H9 (cell line): ENCODE data around the gene NDUFV2. TPM values are rescaled to one million over a fixed set of nuclear protein-coding genes. Genes with fewer than 3 reads are reported as not detected.
"Not testable (repeated sequence)": the region's sequence is repeated elsewhere in the genome, so short reads cannot be mapped to it uniquely, and the experiment has no call there.

Source experiments
- DNase-seq: peaks from one replicate; pipeline ENCODE4 v3.0.0-alpha.2; 2017
- H2AFZ ChIP-seq: one replicate; pipeline ENCODE4 v1.6.1; 2013; ENCODE audit warnings: mild to moderate bottlenecking, low read length, control low read depth, moderate library complexity
- H2AK5ac ChIP-seq: 2 replicates; pipeline ENCODE4 v1.6.1; 2013; ENCODE audit warnings: low read length, control low read depth, mixed read lengths; ENCODE audit not compliant: insufficient read length
- H2BK120ac ChIP-seq: one replicate; pipeline ENCODE4 v1.6.1; 2013; ENCODE audit warnings: low read depth, mild to moderate bottlenecking, low read length, control low read depth, inconsistent platforms; ENCODE audit not compliant: poor library complexity, severe bottlenecking
- H2BK12ac ChIP-seq: 2 replicates; pipeline ENCODE4 v1.6.1; 2013; ENCODE audit warnings: low read length, control low read depth, mixed read lengths, low read depth; ENCODE audit not compliant: insufficient read length
- H2BK15ac ChIP-seq: 2 replicates; pipeline ENCODE4 v1.6.1; 2013; ENCODE audit warnings: low read depth, low read length, control low read depth
- H2BK20ac ChIP-seq: one replicate; pipeline ENCODE4 v1.6.1; 2013; ENCODE audit warnings: low read depth, mild to moderate bottlenecking, low read length, control low read depth, inconsistent platforms; ENCODE audit not compliant: poor library complexity, severe bottlenecking
- H2BK5ac ChIP-seq: 2 replicates; pipeline ENCODE4 v1.6.1; 2013; ENCODE audit warnings: low read length, control low read depth, mixed read lengths; ENCODE audit not compliant: insufficient read length
- H3K14ac ChIP-seq: 2 replicates; pipeline ENCODE4 v1.6.1; 2013; ENCODE audit warnings: low read length, control low read depth; ENCODE audit not compliant: insufficient read depth
- H3K18ac ChIP-seq: 2 replicates; pipeline ENCODE4 v1.6.1; 2013; ENCODE audit warnings: low read depth, mild to moderate bottlenecking, mixed read lengths, low read length, control low read depth; ENCODE audit not compliant: insufficient read length
- H3K23ac ChIP-seq: 2 replicates; pipeline ENCODE4 v1.6.1; 2013; ENCODE audit warnings: low read length, control low read depth, mixed read lengths, low read depth; ENCODE audit not compliant: insufficient read length
- H3K23me2 ChIP-seq: 2 replicates; pipeline ENCODE4 v1.6.1; 2013; ENCODE audit warnings: low read depth, mild to moderate bottlenecking, mixed read lengths, low read length, control low read depth; ENCODE audit not compliant: insufficient read length, poor library complexity, severe bottlenecking
- H3K27ac ChIP-seq: 2 replicates; pipeline ENCODE4 v1.5.1; 2013; ENCODE audit warnings: low read length, control low read depth, mixed read lengths, low read depth; ENCODE audit not compliant: insufficient read length
- H3K27me3 ChIP-seq: 2 replicates; pipeline ENCODE4 v1.6.1; 2013; ENCODE audit warnings: low read length, control low read depth, inconsistent platforms; ENCODE audit not compliant: insufficient read depth
- H3K4ac ChIP-seq: 2 replicates; pipeline ENCODE4 v1.6.1; 2013; ENCODE audit warnings: low read depth, mild to moderate bottlenecking, control low read depth, inconsistent platforms, low read length, moderate library complexity
- H3K4me1 ChIP-seq: 2 replicates; pipeline ENCODE4 v1.6.1; 2013; ENCODE audit warnings: low read length, control low read depth, inconsistent platforms; ENCODE audit not compliant: insufficient read depth
- H3K4me2 ChIP-seq: 2 replicates; pipeline ENCODE4 v1.6.1; 2013; ENCODE audit warnings: low read length, control low read depth, mixed read lengths; ENCODE audit not compliant: insufficient read length, insufficient read depth
- H3K56ac ChIP-seq: 2 replicates; pipeline ENCODE4 v1.6.1; 2013; ENCODE audit warnings: low read depth, mild to moderate bottlenecking, mixed read lengths, low read length, control low read depth; ENCODE audit not compliant: insufficient read length
- H3K79me1 ChIP-seq: 2 replicates; pipeline ENCODE4 v1.6.1; 2013; ENCODE audit warnings: low read depth, mild to moderate bottlenecking, moderate library complexity, low read length, control low read depth, inconsistent platforms; ENCODE audit not compliant: insufficient read depth, poor library complexity, severe bottlenecking
- H3K79me2 ChIP-seq: 2 replicates; pipeline ENCODE4 v1.6.1; 2013; ENCODE audit warnings: low read length, control low read depth, inconsistent platforms; ENCODE audit not compliant: insufficient read depth
- H3K9ac ChIP-seq: 2 replicates; pipeline ENCODE4 v1.6.1; 2013; ENCODE audit warnings: low read length, control low read depth, mixed read lengths; ENCODE audit not compliant: insufficient read length; ENCODE audit errors: extremely low read depth
- H3K9me3 ChIP-seq: one replicate; pipeline ENCODE4 v1.6.1; 2013; ENCODE audit warnings: low read depth, low read length, inconsistent platforms; ENCODE audit not compliant: control insufficient read depth
- H3T11ph ChIP-seq: one replicate; pipeline ENCODE4 v1.6.1; 2013; ENCODE audit warnings: mild to moderate bottlenecking, low read length, control low read depth, inconsistent platforms
- H4K20me1 ChIP-seq: one replicate; pipeline ENCODE4 v1.6.1; 2013; ENCODE audit not compliant: control insufficient read depth, insufficient read length, insufficient read depth
- H4K5ac ChIP-seq: 2 replicates; pipeline ENCODE4 v1.6.1; 2013; ENCODE audit warnings: low read depth, mild to moderate bottlenecking, mixed read lengths, low read length, control low read depth; ENCODE audit not compliant: insufficient read length
- H4K8ac ChIP-seq: replicated peaks from 2 replicates; pipeline ENCODE4 v1.6.1; 2013; ENCODE audit warnings: low read length, control low read depth, mixed read lengths, low read depth; ENCODE audit not compliant: insufficient read length
- H4K91ac ChIP-seq: 2 replicates; pipeline ENCODE4 v1.6.1; 2013; ENCODE audit warnings: low read depth, mild to moderate bottlenecking, moderate library complexity, mixed read lengths, low read length, control low read depth; ENCODE audit not compliant: insufficient read length
- H3K27ac Mint-ChIP-seq, 3 experiments: 2 replicates in 2 of 3; 3 replicates in 1 of 3; pipeline ENCODE4 v1.8.0; 2020 to 2021; ENCODE audit warnings: mixed read lengths in 3 of 3, mild to moderate bottlenecking in 1 of 3, moderate library complexity in 1 of 3
- H3K27me3 Mint-ChIP-seq: 2 replicates; pipeline ENCODE4 v1.8.0; 2021; ENCODE audit warnings: low read depth, mild to moderate bottlenecking, moderate library complexity, mixed read lengths
- H3K36me3 Mint-ChIP-seq, 3 experiments: 2 replicates in 2 of 3; 3 replicates in 1 of 3; pipeline ENCODE4 v1.8.0; 2020 to 2021; ENCODE audit warnings: low read depth in 3 of 3, mixed read lengths in 3 of 3; ENCODE audit not compliant: insufficient read depth in 1 of 3
- H3K4me1 Mint-ChIP-seq, 2 experiments: 2 replicates each; pipeline ENCODE4 v1.8.0; 2020; ENCODE audit warnings: mixed read lengths in 2 of 2
- H3K4me3 Mint-ChIP-seq, 2 experiments: 2 replicates in 1 of 2; 3 replicates in 1 of 2; pipeline ENCODE4 v1.8.0; 2020 to 2021; ENCODE audit warnings: mild to moderate bottlenecking in 2 of 2, mixed read lengths in 2 of 2, moderate library complexity in 1 of 2
- H3K9me3 Mint-ChIP-seq, 2 experiments: 2 replicates in 1 of 2; 3 replicates in 1 of 2; pipeline ENCODE4 v1.8.0; 2020; ENCODE audit warnings: mild to moderate bottlenecking in 2 of 2, mixed read lengths in 2 of 2, moderate library complexity in 1 of 2
- WGBS: extraction: QIAGEN DNeasy Blood & Tissue Kit; methylation state at CpG from one replicate; pipeline ENCODE4 v1.1.7; 2013; ENCODE audit warnings: missing lambda C conversion rate, low lambda C conversion rate, mixed read lengths; ENCODE audit not compliant: insufficient read length; ENCODE audit errors: extremely low coverage; 5-methylcytosine and 5-hydroxymethylcytosine counted together
- total RNA-seq: library from RNA; stranded (reverse); gene quantifications from 2 replicates; pipeline ENCODE4 v1.2.1, GENCODE V29; 2021

The NDUFV2 gene
- total RNA-seq, 1 experiment from 2014 or later = 206 TPM

- not testable (repeated sequence) for H2BK15ac ChIP-seq, H2AK5ac ChIP-seq, H4K8ac ChIP-seq, H3K79me2 ChIP-seq, H3K4me3 Mint-ChIP-seq, H3K18ac ChIP-seq, H3K27ac ChIP-seq, H3K4me1 ChIP-seq, H3T11ph ChIP-seq, DNase-seq, H3K4me1 Mint-ChIP-seq, H4K91ac ChIP-seq, H3K14ac ChIP-seq, H3K27me3 ChIP-seq, H3K27me3 Mint-ChIP-seq, H2AFZ ChIP-seq, H3K23me2 ChIP-seq, H3K9ac ChIP-seq, H3K27ac Mint-ChIP-seq, H2BK5ac ChIP-seq, H4K20me1 ChIP-seq, H3K23ac ChIP-seq, H3K79me1 ChIP-seq, H4K5ac ChIP-seq, H3K4me2 ChIP-seq, H2BK12ac ChIP-seq, H2BK20ac ChIP-seq, H3K56ac ChIP-seq, H2BK120ac ChIP-seq, H3K4ac ChIP-seq, H3K9me3 ChIP-seq
- H3K36me3 Mint-ChIP-seq = peaks cover 18 to 36% (median 24%) of the 10 kb centered on the region in 3 experiments
- WGBS = no CpG with 5 or more reads among the region's 3 CpGs
- peaks cover 23 to 29% of the 10 kb centered on the region in 2 experiments for H3K9me3 Mint-ChIP-seq
Measured at GRCh38 chr18:9169515-9169914, 67.0 kb downstream of the NDUFV2 start.

GRCh38 chr18:9171919-9172318, 69.4 kb downstream of the NDUFV2 start:
- H3K4me2 ChIP-seq, H3K23ac ChIP-seq, H4K5ac ChIP-seq, H2AK5ac ChIP-seq, H3K4ac ChIP-seq, H3T11ph ChIP-seq, H4K91ac ChIP-seq, H2BK120ac ChIP-seq, H2BK5ac ChIP-seq, H2AFZ ChIP-seq, H3K14ac ChIP-seq, H3K9ac ChIP-seq, H3K4me1 ChIP-seq, H3K79me1 ChIP-seq, H3K27me3 ChIP-seq, H2BK15ac ChIP-seq, H4K20me1 ChIP-seq, H3K27me3 Mint-ChIP-seq, DNase-seq, H4K8ac ChIP-seq, H3K4me3 Mint-ChIP-seq, H3K9me3 ChIP-seq, H3K23me2 ChIP-seq, H3K27ac ChIP-seq, H2BK12ac ChIP-seq, H3K4me1 Mint-ChIP-seq, H3K18ac ChIP-seq, H2BK20ac ChIP-seq, H3K27ac Mint-ChIP-seq, H3K56ac ChIP-seq, H3K79me2 ChIP-seq: not testable (repeated sequence)
- no CpG with 5 or more reads among the region's 3 CpGs for WGBS
- peaks cover 14 to 30% (median 18%) of the 10 kb centered on the region in 3 experiments for H3K36me3 Mint-ChIP-seq
- H3K9me3 Mint-ChIP-seq = peaks cover 14 to 20% of the 10 kb centered on the region in 2 experiments
